Measurements from ENCODE around the gene COL1A1.

Gene COL1A1

GRCh38 chr17:50170662-50171370 is 30.6 kb downstream of the COL1A1 start:
- DNase-seq = no peak

- no peak for DNase-seq
Measured at GRCh38 chr17:50169881-50170459, 31.5 kb downstream of the COL1A1 start.

GRCh38 chr17:50169121-50169764 is 32.2 kb downstream of the COL1A1 start:
- peak; percentile 67 for DNase-seq

GRCh38 chr17:50168319-50168718 is 33.1 kb downstream of the COL1A1 start:
- no peak for DNase-seq

GRCh38 chr17:50167371-50167770 is 34.1 kb downstream of the COL1A1 start:
- DNase-seq = no peak

GRCh38 chr17:50166518-50167181 is 34.8 kb downstream of the COL1A1 start:
- DNase-seq = no peak

GRCh38 chr17:50165867-50166517 is 35.4 kb downstream of the COL1A1 start, which contains the start of gene SGCA:
Gene SGCA, plus strand, starts transcription at chr17:50166005. Its CDS starts 36 bp downstream, at chr17:50166041.
- no peak for DNase-seq

GRCh38 chr17:50165466-50165865 is 36.0 kb downstream of the COL1A1 start:
- no peak for DNase-seq

- no peak for DNase-seq
Measured at GRCh38 chr17:50165066-50165465, 36.4 kb downstream of the COL1A1 start.

- DNase-seq = no peak
Measured at GRCh38 chr17:50164697-50164988, 36.8 kb downstream of the COL1A1 start.

- no peak for DNase-seq
Measured at GRCh38 chr17:50163843-50164696, 37.4 kb downstream of the COL1A1 start.

- DNase-seq = no peak
Measured at GRCh38 chr17:50162466-50163254, 38.8 kb downstream of the COL1A1 start.

GRCh38 chr17:50161911-50162288 is 39.5 kb downstream of the COL1A1 start:
- DNase-seq = no peak

GRCh38 chr17:50161023-50161910 is 40.2 kb downstream of the COL1A1 start:
- DNase-seq = peak; percentile 90

- DNase-seq = no peak
Measured at GRCh38 chr17:50157891-50158290, 43.5 kb downstream of the COL1A1 start.

- no peak for DNase-seq
Measured at GRCh38 chr17:50155115-50155819, 46.2 kb downstream of the COL1A1 start.

- no peak for DNase-seq
Measured at GRCh38 chr17:50154604-50155003, 46.8 kb downstream of the COL1A1 start.

- no peak for DNase-seq
Measured at GRCh38 chr17:50153650-50154575, 47.5 kb downstream of the COL1A1 start.

- DNase-seq = no peak
Measured at GRCh38 chr17:50152736-50153135, 48.7 kb downstream of the COL1A1 start.
